NK-92 treated with Interleukin-12 subunit alpha and Interleukin-12 subunit beta, amount 100 ng/mL, for 24 hours (cell line): ENCODE results near the gene TCEAL6.
"Not testable (repeated sequence)": the region's sequence is repeated elsewhere in the genome, so short reads cannot be mapped to it uniquely, and the experiment has no call there.

Source experiments
- DNase-seq: peaks from one replicate; lab custom pipeline; 2025; lab: John Stamatoyannopoulos, UW

The TCEAL6 gene

GRCh38 chrX:102142274-102142673, at the start of gene TCEAL6:
Gene TCEAL6 (minus strand): TSS chrX:102142481.
- not testable (repeated sequence) for DNase-seq

GRCh38 chrX:102185967-102186720, 43.9 kb upstream of the TCEAL6 start:
- DNase-seq, result no peak

- no peak for DNase-seq
Observed at GRCh38 chrX:102155806-102156179, 13.5 kb upstream of the TCEAL6 start, which contains the start of gene BEX5. Gene BEX5 (minus strand): TSS chrX:102155977. CDS start chrX:102154265, 1,712 bp downstream.

- no peak for DNase-seq
Observed at GRCh38 chrX:102154900-102155805, 12.9 kb upstream of the TCEAL6 start.

GRCh38 chrX:102154218-102154860, 12.1 kb upstream of the TCEAL6 start:
- DNase-seq, result no peak

- not testable (repeated sequence) for DNase-seq
Observed at GRCh38 chrX:102141631-102142030, 650 bp downstream of the TCEAL6 start.

- not testable (repeated sequence) for DNase-seq
Observed at GRCh38 chrX:102140876-102141275, 1.4 kb downstream of the TCEAL6 start.

- DNase-seq, result no peak
Observed at GRCh38 chrX:102138064-102138463, 4.2 kb downstream of the TCEAL6 start.

GRCh38 chrX:102129473-102129872, 12.8 kb downstream of the TCEAL6 start:
- no peak for DNase-seq

GRCh38 chrX:102126863-102127262, 15.4 kb downstream of the TCEAL6 start:
- DNase-seq, result no peak

GRCh38 chrX:102126080-102126818, 16.0 kb downstream of the TCEAL6 start:
- not testable (repeated sequence) for DNase-seq

GRCh38 chrX:102125436-102125835, 16.8 kb downstream of the TCEAL6 start, which contains the start of gene TCEAL2:
Gene TCEAL2 (plus strand): TSS chrX:102125679. CDS start chrX:102126831, 1,152 bp downstream.
- not testable (repeated sequence) for DNase-seq

GRCh38 chrX:102125014-102125413, 17.3 kb downstream of the TCEAL6 start:
- not testable (repeated sequence) for DNase-seq

GRCh38 chrX:102115748-102116147, 26.5 kb downstream of the TCEAL6 start:
- no peak for DNase-seq

GRCh38 chrX:102113367-102113766, 28.9 kb downstream of the TCEAL6 start:
- no peak for DNase-seq
